NCI-H1048 (cell line): ENCODE results near the gene TMED8.
"Not testable (repeated sequence)": the region's sequence is repeated elsewhere in the genome, so short reads cannot be mapped to it uniquely, and the experiment has no call there.

Experiments used
- DNase-seq: peaks from one replicate; lab custom pipeline; 2025; lab: John Stamatoyannopoulos, UW

The TMED8 gene, protein sequence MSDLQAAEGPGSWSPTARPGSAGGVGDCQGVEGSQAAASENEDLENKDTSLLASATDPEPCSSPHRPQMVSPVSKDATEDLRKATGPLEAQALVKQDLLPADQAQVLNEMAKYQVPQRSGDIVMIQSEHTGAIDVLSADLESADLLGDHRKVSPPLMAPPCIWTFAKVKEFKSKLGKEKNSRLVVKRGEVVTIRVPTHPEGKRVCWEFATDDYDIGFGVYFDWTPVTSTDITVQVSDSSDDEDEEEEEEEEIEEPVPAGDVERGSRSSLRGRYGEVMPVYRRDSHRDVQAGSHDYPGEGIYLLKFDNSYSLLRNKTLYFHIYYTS

DNA sequence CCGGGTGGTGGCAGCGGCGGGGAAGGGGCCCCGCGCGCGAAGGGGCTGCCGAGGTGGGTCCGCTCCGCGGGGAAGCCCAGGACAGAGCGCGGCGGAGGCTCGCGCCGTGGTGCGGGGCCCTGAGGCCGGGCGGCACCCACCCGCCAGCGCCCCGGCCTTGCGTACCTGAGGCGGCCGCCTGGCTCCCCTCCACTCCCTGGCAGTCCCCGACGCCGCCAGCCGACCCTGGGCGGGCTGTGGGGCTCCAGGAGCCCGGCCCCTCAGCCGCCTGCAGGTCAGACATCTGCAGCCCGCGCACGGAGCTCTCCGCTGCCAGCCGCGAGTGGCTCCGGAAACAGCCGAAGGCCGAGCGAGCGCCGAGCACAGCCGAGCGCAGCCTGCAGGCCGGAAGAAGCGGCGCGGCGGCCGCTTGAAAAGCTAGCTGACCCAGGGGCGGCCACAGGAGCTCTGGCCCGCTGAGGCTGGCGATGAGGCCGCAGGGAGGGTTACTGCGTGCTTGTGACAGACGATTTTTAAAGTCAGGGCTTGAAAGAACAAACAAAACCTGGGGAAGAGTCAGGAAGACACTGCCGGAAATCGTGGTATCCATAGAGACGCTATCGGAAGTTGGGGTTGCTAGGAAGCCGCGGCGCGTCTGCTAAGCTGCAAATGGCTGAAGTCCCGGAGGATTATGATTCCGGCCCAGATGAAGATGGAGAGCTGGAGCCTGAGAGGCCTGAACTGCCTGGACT lies at the start of gene TMED8, which contains the start of gene SAMD15:
Gene TMED8, minus strand, starts transcription at position 324 of the 731 bp plus-strand sequence. Its CDS starts 41 bp downstream, at position 283.
Gene SAMD15, plus strand, starts transcription at position 609 of the 731 bp plus-strand sequence. Its CDS starts 40 bp downstream, at position 649.
- peak; percentile 49 for DNase-seq

- no peak for DNase-seq
Observed at GRCh38 chr14:77426396-77426795, 49.5 kb upstream of the TMED8 start.

GRCh38 chr14:77424862-77425261 lies 48.0 kb upstream of the TMED8 start:
- no peak for DNase-seq

GRCh38 chr14:77423423-77423822 lies 46.5 kb upstream of the TMED8 start, which contains the start of gene NOXRED1:
Gene NOXRED1, minus strand, starts transcription at chr14:77423523. Its CDS starts 634 bp downstream, at chr14:77422889.
- no peak for DNase-seq

- no peak for DNase-seq
Observed at GRCh38 chr14:77421201-77421600, 44.3 kb upstream of the TMED8 start.

GRCh38 chr14:77416836-77417235 lies 39.9 kb upstream of the TMED8 start:
- no peak for DNase-seq

DNA sequence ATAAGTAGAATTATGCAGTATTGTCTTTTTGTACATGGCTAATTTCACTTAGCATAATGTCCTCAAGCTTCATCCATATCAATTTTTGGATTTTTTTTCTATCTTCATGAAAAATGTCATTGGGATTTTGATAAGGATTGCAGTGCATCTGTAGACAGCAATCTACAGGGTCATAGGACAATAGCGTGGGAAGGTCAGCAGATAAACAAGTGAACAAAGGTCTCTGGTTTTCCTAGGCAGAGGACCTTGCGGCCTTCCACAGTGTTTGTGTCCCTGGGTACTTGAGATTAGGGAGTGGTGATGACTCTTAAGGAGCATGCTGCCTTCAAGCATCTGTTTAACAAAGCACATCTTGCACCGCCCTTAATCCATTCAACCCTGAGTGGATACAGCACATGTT lies 39.2 kb upstream of the TMED8 start:
- not testable (repeated sequence) for DNase-seq

DNA sequence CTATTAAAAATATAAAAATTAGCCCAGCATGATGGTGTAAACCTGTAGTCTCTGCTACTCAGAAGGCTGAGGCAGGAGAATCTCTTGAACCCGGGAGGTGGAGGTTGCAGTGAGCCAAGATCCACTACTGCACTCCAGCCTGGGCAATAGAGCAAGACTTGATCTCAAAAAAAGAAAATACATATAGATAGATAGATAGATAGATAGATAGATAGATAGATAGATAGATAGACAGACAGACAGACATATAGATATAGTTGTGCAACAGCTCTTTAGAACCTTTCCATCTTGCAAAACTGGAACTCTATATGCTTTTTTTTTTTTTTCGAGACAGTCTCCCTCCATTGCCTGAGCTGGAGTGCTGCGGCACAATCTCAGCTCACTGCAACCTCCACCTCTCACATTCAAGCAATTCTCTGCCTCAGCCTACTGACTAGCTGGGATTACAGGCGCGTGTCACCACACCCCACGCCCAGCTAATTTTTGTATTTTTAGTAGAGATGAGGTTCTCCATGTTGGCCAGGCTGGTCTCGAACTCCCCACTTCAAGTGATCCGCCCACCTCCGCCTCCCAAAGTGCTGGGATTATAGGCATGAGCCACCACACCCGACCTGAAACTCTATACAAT lies 38.6 kb upstream of the TMED8 start:
- not testable (repeated sequence) for DNase-seq

GRCh38 chr14:77409131-77409533 lies 32.2 kb upstream of the TMED8 start:
- no peak for DNase-seq

DNA sequence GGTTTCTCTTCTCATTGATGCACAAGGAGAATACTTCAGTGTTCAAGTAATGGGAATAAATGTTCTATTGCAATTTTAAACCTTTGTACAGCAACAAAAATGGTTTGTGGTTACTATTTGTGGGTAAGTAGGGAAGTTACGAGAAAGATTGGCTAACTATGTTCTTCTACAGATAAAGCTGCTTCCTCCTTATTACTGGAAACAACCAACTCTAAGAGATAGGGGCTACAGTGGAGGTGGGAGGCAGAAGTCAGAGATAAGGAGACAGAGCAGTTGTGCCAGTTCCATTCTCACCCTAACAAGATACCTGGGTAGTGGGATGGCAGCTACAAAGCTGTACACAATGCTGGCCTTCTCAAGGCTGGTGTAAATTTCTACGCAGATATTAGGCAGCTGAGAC lies 30.3 kb upstream of the TMED8 start:
- DNase-seq, result no peak

GRCh38 chr14:77406718-77407117 lies 29.8 kb upstream of the TMED8 start:
- DNase-seq, result no peak

- no peak for DNase-seq
Observed at GRCh38 chr14:77406086-77406485, 29.2 kb upstream of the TMED8 start.

- no peak for DNase-seq
Observed at GRCh38 chr14:77403768-77404167, 26.9 kb upstream of the TMED8 start.

- DNase-seq, result no peak
Observed at GRCh38 chr14:77400216-77400615, 23.3 kb upstream of the TMED8 start.

DNA sequence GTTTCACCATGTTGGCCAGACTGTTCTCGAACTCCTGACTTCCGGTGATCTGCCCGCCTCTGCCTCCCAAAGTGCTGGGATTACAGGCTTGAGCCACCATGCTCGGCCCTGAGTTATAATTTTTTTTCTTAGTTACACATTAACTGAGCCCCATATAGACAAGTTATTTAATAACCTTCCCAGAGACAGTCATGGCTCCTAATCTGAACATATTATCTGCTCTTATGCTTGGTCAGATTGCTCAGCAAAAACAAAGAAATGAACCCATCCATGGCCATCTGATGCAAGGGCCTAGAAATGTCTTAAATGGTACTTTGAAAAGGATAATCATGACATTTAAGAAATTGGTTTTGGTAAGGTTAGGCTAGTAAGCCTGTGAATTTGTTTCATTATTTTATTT lies 13.3 kb upstream of the TMED8 start:
- no peak for DNase-seq

DNA sequence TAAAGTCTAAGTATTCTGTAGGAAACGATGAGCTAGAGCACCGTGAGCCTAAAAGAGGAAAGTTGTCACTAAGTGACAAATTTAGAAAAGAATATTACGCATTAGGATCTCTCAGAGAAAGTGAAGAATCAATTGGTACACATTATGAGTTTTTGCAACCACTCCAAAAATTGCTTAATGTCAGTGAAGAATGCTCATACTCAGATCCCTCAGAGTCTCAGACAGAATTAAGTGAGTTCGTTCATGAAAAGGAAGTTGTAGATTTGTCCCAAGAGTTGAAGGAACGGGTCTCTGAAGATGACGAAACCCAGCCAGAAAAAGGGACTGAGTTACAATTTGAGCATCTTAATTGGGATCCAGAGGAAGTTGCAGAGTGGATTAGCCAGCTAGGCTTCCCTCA lies 1.8 kb upstream of the TMED8 start:
- DNase-seq, result no peak

DNA sequence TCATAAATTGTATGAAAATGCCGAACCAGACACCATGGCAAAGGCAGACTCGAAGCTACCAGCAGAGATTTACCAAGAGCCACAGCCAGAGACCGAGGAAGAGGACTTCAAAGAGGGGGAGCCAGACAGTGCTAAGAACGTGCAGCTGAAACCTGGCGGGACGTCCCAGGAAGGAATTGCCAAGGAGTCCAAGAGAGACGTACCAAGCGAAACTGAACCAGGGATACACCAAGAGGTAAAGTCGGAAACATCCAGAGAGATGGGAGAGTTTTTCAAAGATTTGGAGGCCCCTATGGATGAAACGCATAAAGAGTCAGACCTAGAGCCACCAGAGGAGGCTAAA lies 579 bp upstream of the TMED8 start:
- no peak for DNase-seq

GRCh38 chr14:77375973-77376770 lies 722 bp downstream of the TMED8 start:
- DNase-seq, result no peak

DNA sequence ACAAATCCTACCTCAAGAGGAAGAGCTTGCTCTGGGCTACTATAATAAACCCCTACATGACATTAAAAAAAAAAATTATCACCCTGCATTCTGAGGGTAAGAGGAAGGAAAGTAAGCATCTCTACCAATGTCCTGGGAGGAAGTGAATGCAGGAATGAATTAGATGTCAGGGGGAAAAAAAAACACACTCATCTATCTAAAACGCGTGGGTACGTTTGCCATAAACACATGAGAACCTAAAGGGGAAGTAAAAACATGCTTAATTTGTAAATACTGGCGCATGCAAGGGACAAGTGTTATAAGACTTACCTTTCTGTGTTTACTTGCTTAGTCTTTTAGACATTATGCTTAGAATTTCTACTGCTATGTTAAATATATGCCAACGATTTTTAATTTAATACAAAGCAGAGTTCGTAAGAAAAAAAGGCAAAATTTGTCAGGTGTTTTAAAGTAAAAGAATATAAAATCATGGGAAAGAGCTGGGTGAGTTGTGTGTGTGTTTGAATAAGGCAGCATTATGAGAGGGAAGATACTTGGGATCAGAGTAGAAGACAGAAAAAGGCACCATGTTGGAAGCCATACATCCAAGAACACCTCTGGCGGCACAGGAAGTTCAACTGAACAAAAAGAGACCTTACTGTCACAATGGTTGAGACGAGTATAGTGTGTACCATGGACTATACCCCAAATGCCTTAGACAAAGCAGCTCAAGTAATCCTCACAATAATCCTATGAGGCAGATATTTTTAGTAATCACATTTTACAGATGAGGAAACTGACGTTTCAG lies 1.5 kb downstream of the TMED8 start:
- DNase-seq, result no peak

GRCh38 chr14:77372304-77372841 lies 4.5 kb downstream of the TMED8 start:
- no peak for DNase-seq

- DNase-seq, result no peak
Observed at GRCh38 chr14:77369285-77369684, 7.6 kb downstream of the TMED8 start.
